B cell (primary cell): ENCODE measurements around the gene TMEM120B. TPM values are rescaled to one million over a fixed set of nuclear protein-coding genes. Genes with fewer than 3 reads are reported as not detected.

ENCODE experiments used
- ATAC-seq: fragments of 200-7000 bp; cut with Tn5 transposase; one replicate; pipeline ENCODE4 v1.10.0; 2021; ENCODE audit warnings: low read depth, mild to moderate bottlenecking, moderate number of reproducible peaks, moderate library complexity
- CTCF ChIA-PET: fragments of 350-600 bp; sonication (Branson Sonifier 250); formaldehyde crosslinking; loops from one replicate; lab custom pipeline; 2021; ENCODE audit warnings: antibody characterized with exemption, inconsistent platforms; lab: Charles Lee
- POLR2A ChIA-PET: fragments of 350-600 bp; sonication (Branson Sonifier 250); formaldehyde crosslinking; loops from one replicate; lab custom pipeline; 2021; ENCODE audit warnings: antibody characterized with exemption; lab: Charles Lee
- DNase-seq: peaks from one replicate; pipeline ENCODE4 v3.0.0; 2013
- H2AFZ ChIP-seq: 2 replicates; pipeline ENCODE4 v1.6.1; 2012; ENCODE audit warnings: mild to moderate bottlenecking, low read depth, low read length; ENCODE audit not compliant: insufficient read depth, poor library complexity, severe bottlenecking
- H3K27ac ChIP-seq, 2 donors: 1 replicate in 1 of 2; 2 replicates in 1 of 2; pipeline ENCODE4 v1.5.1; 2012 to 2013; ENCODE audit warnings: low read length in 2 of 2, mild to moderate bottlenecking in 2 of 2, moderate library complexity in 1 of 2
- H3K27me3 ChIP-seq, 4 experiments: fragments of 200-600 bp in 1 of 4; sonication (generic) in 1 of 4; replicated peaks in 1 of 4; 1 replicate in 2 of 4; 2 replicates in 2 of 4; pipeline versions ENCODE4 v1.6.1 to v1.7.0; 2013 to 2016; ENCODE audit warnings: low read length in 3 of 4, mild to moderate bottlenecking in 2 of 4, mixed read lengths in 1 of 4, moderate library complexity in 1 of 4; ENCODE audit not compliant: insufficient read depth in 4 of 4, control insufficient read depth in 3 of 4; ENCODE audit errors: control extremely low read depth in 1 of 4
- H3K36me3 ChIP-seq, 2 experiments: replicated peaks in 1 of 2; 1 replicate in 1 of 2; 2 replicates in 1 of 2; pipeline versions ENCODE4 v1.6.1 to v1.7.1; 2013; ENCODE audit warnings: low read length in 1 of 2; ENCODE audit not compliant: insufficient read depth in 2 of 2, control insufficient read depth in 1 of 2; ENCODE audit errors: control extremely low read depth in 1 of 2, extremely low read depth in 1 of 2
- H3K4me1 ChIP-seq, 2 donors: fragments of 200-600 bp in 1 of 2; sonication (generic) in 1 of 2; 1 replicate in 1 of 2; 2 replicates in 1 of 2; pipeline versions ENCODE4 v1.5.1 to v1.6.1; 2013 to 2017; ENCODE audit warnings: low read length in 2 of 2; ENCODE audit not compliant: control insufficient read depth in 2 of 2, insufficient read depth in 2 of 2
- H3K4me2 ChIP-seq: replicated peaks from 2 replicates; pipeline ENCODE3; 2012; ENCODE audit warnings: mild to moderate bottlenecking, low read depth, low read length; ENCODE audit not compliant: poor library complexity, severe bottlenecking
- H3K4me3 ChIP-seq, 5 experiments: fragments of 200-600 bp in 1 of 5; sonication (generic) in 1 of 5; 1 replicate in 3 of 5; 2 replicates in 2 of 5; pipeline versions ENCODE4 v1.5.1 to v1.7.0; 2011 to 2016; ENCODE audit warnings: low read length in 4 of 5, mild to moderate bottlenecking in 4 of 5, low read depth in 2 of 5, control low read depth in 1 of 5, moderate library complexity in 1 of 5; ENCODE audit not compliant: insufficient read depth in 1 of 5; ENCODE audit errors: control extremely low read depth in 1 of 5, extremely low read depth in 1 of 5
- H3K79me2 ChIP-seq: fragments of 200-600 bp; sonication (generic); one replicate; pipeline ENCODE4 v1.6.0; 2016; ENCODE audit warnings: low read length; ENCODE audit not compliant: control insufficient read depth, insufficient read depth
- H3K9ac ChIP-seq: fragments of 200-600 bp; sonication (generic); 2 replicates; pipeline ENCODE4 v1.6.1; 2017; ENCODE audit warnings: mild to moderate bottlenecking, low read length, moderate library complexity
- H3K9me3 ChIP-seq, 3 donors: one replicate each; pipeline versions ENCODE4 v1.6.1 to v1.7.1; 2013; ENCODE audit warnings: low read length in 2 of 3; ENCODE audit not compliant: control insufficient read depth in 2 of 3, insufficient read depth in 1 of 3; ENCODE audit errors: control extremely low read depth in 1 of 3
- H4K20me1 ChIP-seq: 2 replicates; pipeline ENCODE4 v1.6.0; 2012; ENCODE audit warnings: mild to moderate bottlenecking, low read length; ENCODE audit not compliant: insufficient read depth, control insufficient read depth, poor library complexity, severe bottlenecking
- H3K27ac Mint-ChIP-seq: one replicate; pipeline ENCODE4 v1.8.0; 2021; ENCODE audit warnings: mixed read lengths
- H3K27me3 Mint-ChIP-seq: one replicate; pipeline ENCODE4 v1.8.0; 2021; ENCODE audit warnings: mixed read lengths
- H3K4me1 Mint-ChIP-seq: one replicate; pipeline ENCODE4 v1.8.0; 2021; ENCODE audit warnings: mixed read lengths
- H3K4me3 Mint-ChIP-seq: one replicate; pipeline ENCODE4 v1.8.0; 2021; ENCODE audit warnings: mixed read lengths
- H3K9me3 Mint-ChIP-seq: one replicate; pipeline ENCODE4 v1.8.0; 2022; ENCODE audit warnings: mixed read lengths; ENCODE audit not compliant: insufficient read depth
- CTCF ChIP-seq: fragments of 200-600 bp; IDR thresholded peaks from one replicate; pipeline ENCODE4 v1.8.0; 2022; ENCODE audit warnings: antibody characterized with exemption, mild to moderate bottlenecking
- EZH2 ChIP-seq: IDR thresholded peaks from 2 replicates; pipeline ENCODE4 v1.6.1; 2012; ENCODE audit warnings: borderline replicate concordance, low read depth, mild to moderate bottlenecking, moderate library complexity, low read length; ENCODE audit not compliant: insufficient read depth, poor library complexity, severe bottlenecking
- WGBS: methylation state at CpG from one replicate; pipeline ENCODE4 v1.1.5; 2013; ENCODE audit warnings: missing lambda C conversion rate; ENCODE audit not compliant: insufficient coverage; 5-methylcytosine and 5-hydroxymethylcytosine counted together
- intact Hi-C: fragments of 100-400 bp; cut with micrococcal nuclease; formaldehyde crosslinking; loops from one replicate; pipeline ENCODE4 v1.10.0; 2022
- polyA plus RNA-seq: library from polyadenylated mRNA; depleted of rRNA; stranded (reverse); fragments of >200 nt; gene quantifications from 2 replicates; pipeline ENCODE4 v1.2.3, GENCODE V29; 2012
- total RNA-seq, 2 donors: library from RNA; stranded (reverse); fragments of 120-200 nt in 1 of 2; gene quantifications; 1 replicate in 1 of 2; 2 replicates in 1 of 2; pipeline versions ENCODE4 v1.2.3 to v1.2.4, GENCODE V29; 2013 to 2022

Gene TMEM120B
- total and polyA plus RNA-seq, 2 donors (not counting 1 experiment from before 2014, with no cell fraction given), result 9.2 to 9.7 TPM

DNA sequence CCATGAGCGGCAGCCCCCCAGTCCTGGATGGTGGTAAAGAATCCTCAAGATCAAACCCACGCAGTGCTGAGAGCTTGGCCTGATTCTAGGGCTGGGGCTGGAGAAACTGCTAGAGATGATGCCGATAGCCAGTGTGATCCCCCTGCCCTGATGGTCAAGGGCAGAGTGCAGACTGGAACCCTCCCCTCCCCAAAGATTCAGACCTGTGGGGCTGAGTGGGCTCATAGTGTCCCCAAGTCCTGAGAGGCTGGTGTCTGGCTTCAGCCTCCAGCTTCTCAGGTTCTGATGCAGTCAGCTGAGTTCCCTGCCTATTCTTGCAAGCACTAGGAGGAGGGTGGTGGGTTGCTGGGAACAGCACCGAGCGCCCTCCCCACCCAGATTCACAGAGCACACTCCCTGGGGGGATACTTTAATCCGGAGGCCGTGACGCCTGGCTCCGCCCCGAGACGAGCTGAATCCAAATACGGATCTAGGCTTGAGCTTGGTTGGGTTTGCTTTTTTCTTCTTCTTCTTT, 69.0 kb downstream of the TMEM120B start:
- TF ChIP-seq EZH2 (no peak), CTCF (no peak)

More for the DNA sequence above, 69.0 kb downstream of the TMEM120B start:
- no peaks in the 10 kb centered on the region for H3K27me3 ChIP-seq
- ATAC-seq (peak; percentile 35), DNase-seq (no peak)
- peak overlapping the region; percentile 50 for H3K9ac ChIP-seq
- peaks cover 0 to 49% of the 10 kb centered on the region in 2 experiments for H3K36me3 ChIP-seq
- POLR2A ChIA-PET, result interaction anchor here (0.6 to 3.4 kb wide), 11 partner anchors 8 to 247 kb away, joined by 3 to 60 read pairs (median 4); partner anchors contain the start of genes RHOF and TMEM120B
- WGBS, result 100% methylated on average over 2 of the region's 12 CpGs
- no peaks in the 10 kb centered on the region for H3K27me3 Mint-ChIP-seq
- no peaks in the 10 kb centered on the region for H3K9me3 Mint-ChIP-seq
- H4K20me1 ChIP-seq, result peaks cover 19% of the 10 kb centered on the region
- intact Hi-C loops, result no loop called here
- peaks cover 48 to 69% of the 10 kb centered on the region in 2 donors for H3K4me1 ChIP-seq
- H3K4me3 Mint-ChIP-seq, result peak overlapping the region; percentile 80
- peak overlapping the region; percentile 72 for H3K4me2 ChIP-seq
- peak overlapping the region; percentile 91 for H3K27ac Mint-ChIP-seq
- CTCF ChIA-PET, result interaction anchor here (1.0 to 33.5 kb wide), 4 partner anchors 8 to 113 kb away, joined by 4 to 1947 read pairs (median 14); partner anchors contain the start of genes RHOF, SETD1B and TMEM120B
- peaks cover 100% of the 10 kb centered on the region for H3K79me2 ChIP-seq
- peak overlapping the region in 3 of 5 experiments; percentile 11 to 51 (median 21) for H3K4me3 ChIP-seq
- H3K27ac ChIP-seq, result peak overlapping the region; percentile 89 to 96
- no peaks in the 10 kb centered on the region for H3K9me3 ChIP-seq
- no peak overlapping the region for H2AFZ ChIP-seq
- peaks cover 50% of the 10 kb centered on the region for H3K4me1 Mint-ChIP-seq
